ENCODE measurements around the gene OXCT2.

Gene OXCT2

DNA sequence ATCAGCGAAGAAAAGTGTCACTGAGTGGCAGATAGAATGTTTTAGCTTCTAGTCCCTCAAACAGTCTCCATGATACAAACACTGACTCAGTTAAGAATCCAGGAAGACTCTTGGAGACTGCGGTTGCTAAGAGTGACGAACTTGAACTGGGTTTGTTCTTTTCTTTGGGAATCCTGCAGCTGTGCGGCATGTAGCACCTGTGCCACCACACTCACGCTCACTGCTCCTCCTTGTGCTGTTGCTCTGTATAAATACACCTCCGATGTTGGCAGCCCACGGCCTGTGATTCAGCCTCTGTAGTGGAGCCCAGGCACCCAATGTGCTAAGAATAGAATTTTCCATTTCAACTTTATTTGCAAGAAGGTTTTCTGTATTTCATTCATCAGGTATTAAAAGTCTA is 38.0 kb downstream of the OXCT2 start:
- WGBS, 2 experiments, result 72 to 77% methylated on average over 7 of the region's 7 CpGs
- peaks cover 99% of the 10 kb centered on the region for H3K27me3 ChIP-seq (ENCODE audit: control insufficient read depth, insufficient read depth, low read length, poor library complexity, severe bottlenecking)

DNA sequence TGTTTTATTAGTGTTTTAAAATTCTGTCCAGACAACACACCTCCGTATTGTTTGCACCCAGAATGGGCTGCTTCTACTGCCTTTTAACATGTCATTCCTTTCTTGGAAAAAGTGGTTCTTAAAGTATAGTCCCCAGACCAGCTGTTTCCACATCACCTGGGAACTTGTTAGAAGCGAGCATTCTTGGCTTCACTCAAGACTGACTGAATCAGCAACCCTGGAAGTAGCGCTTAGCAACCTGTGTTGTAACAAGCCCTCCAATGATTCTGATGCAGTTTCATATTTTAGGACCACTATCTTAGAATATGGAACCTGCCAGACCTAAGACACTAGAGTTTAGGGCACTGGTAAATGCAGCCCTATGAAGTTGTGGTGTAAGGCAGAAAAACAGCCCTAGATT is 38.4 kb downstream of the OXCT2 start:
- Histone ChIP-seq H3K27ac (ENCODE audit: insufficient read depth, low read depth, low read length, poor library complexity, severe bottlenecking) (no peak overlapping the region), H3K4me1 (ENCODE audit: control insufficient read depth, insufficient read depth, low read length) (no peaks in the 10 kb centered on the region), H3K27me3 (ENCODE audit: control insufficient read depth, insufficient read depth, low read length, poor library complexity, severe bottlenecking) (peaks cover 100% of the 10 kb centered on the region), H3K9me3 (ENCODE audit: control insufficient read depth, low read length) (no peaks in the 10 kb centered on the region), H3K36me3 (ENCODE audit: control insufficient read depth, insufficient read depth, low read length) (no peaks in the 10 kb centered on the region), H3K4me3 (ENCODE audit: insufficient read depth, low read depth, low read length) (no peak overlapping the region)
- 71 to 73% methylated on average over 3 of the region's 3 CpGs for WGBS, 2 experiments

More for the DNA sequence above, 38.0 kb downstream of the OXCT2 start:
- no peaks in the 10 kb centered on the region for H3K9me3 ChIP-seq (ENCODE audit: control insufficient read depth, low read length)
- H3K36me3 ChIP-seq (ENCODE audit: control insufficient read depth, insufficient read depth, low read length), result no peaks in the 10 kb centered on the region
- H3K27ac ChIP-seq (ENCODE audit: insufficient read depth, low read depth, low read length, poor library complexity, severe bottlenecking), result no peak overlapping the region
- H3K4me1 ChIP-seq (ENCODE audit: control insufficient read depth, insufficient read depth, low read length), result no peaks in the 10 kb centered on the region
- no peak overlapping the region for H3K4me3 ChIP-seq (ENCODE audit: insufficient read depth, low read depth, low read length)

DNA sequence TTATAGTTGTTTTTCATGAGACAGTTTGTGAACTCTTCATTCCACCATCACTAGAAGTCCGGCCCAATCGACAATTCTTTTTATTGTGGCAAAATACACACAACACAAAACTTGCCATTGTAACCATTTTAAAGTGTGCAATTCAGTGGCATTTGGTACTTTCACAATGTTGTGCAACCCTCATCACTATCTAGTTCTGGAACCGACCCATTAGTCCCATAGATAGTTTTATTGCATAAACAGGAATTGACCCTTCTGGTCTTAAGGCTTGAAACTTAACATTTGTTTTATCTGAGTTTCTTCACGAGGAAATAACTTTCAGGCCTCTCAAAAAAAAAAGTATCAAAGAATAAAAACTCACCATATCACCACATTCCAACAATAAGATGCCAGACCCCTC is 41.3 kb downstream of the OXCT2 start:
- no peak overlapping the region for H3K27ac ChIP-seq (ENCODE audit: insufficient read depth, low read depth, low read length, poor library complexity, severe bottlenecking)
- peaks cover 100% of the 10 kb centered on the region for H3K27me3 ChIP-seq (ENCODE audit: control insufficient read depth, insufficient read depth, low read length, poor library complexity, severe bottlenecking)
- no peak overlapping the region for H3K4me3 ChIP-seq (ENCODE audit: insufficient read depth, low read depth, low read length)
- H3K36me3 ChIP-seq (ENCODE audit: control insufficient read depth, insufficient read depth, low read length), result no peaks in the 10 kb centered on the region
- no peaks in the 10 kb centered on the region for H3K9me3 ChIP-seq (ENCODE audit: control insufficient read depth, low read length)
- WGBS, 2 experiments, result 59 to 60% methylated on average over 3 of the region's 4 CpGs
- no peaks in the 10 kb centered on the region for H3K4me1 ChIP-seq (ENCODE audit: control insufficient read depth, insufficient read depth, low read length)

DNA sequence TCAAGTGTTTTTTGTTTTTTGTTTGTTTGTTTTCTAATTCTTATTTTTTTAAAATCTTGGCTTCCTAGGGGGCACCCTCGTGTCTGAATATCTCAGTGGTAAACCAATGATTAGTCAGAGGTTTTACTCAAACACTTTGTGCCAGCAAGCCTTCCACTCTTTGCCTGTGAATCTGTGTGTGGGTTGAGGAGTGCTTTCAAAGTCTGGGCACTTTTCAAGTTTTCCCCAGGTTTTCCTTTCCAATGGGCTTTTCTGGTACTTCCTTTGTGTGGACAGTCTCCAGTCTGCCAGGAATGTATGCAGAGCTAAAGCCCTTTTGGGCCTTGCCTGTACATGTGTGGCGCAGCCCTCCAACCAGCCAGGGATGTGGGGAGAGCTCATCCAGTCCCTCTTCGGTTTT is 42.1 kb downstream of the OXCT2 start:
- peaks cover 100% of the 10 kb centered on the region for H3K27me3 ChIP-seq (ENCODE audit: control insufficient read depth, insufficient read depth, low read length, poor library complexity, severe bottlenecking)
- 68 to 70% methylated on average over 3 of the region's 3 CpGs for WGBS, 2 experiments

DNA sequence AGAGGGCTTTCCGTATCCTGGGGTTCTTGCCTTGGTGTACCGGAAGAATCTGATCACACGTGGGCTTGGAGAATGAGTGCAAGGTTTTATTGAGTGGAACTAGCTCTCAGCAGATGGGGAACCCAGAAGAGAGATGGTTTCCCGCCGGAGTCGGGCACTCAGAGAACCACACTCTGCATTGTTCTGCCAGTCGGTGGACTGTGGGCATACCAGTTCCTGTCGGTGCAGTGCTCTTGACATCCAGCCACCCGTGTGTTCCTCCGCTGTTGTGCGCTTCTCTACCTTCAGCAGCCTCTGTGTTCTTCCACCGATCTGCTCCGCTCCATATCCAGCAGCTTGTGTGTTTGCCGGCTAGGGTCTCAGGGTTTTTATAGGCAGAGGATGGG is 43.2 kb downstream of the OXCT2 start:
- Histone ChIP-seq H3K27ac (ENCODE audit: insufficient read depth, low read depth, low read length, poor library complexity, severe bottlenecking) (no peak overlapping the region), H3K9me3 (ENCODE audit: control insufficient read depth, low read length) (no peaks in the 10 kb centered on the region), H3K27me3 (ENCODE audit: control insufficient read depth, insufficient read depth, low read length, poor library complexity, severe bottlenecking) (peaks cover 99% of the 10 kb centered on the region), H3K4me3 (ENCODE audit: insufficient read depth, low read depth, low read length) (no peak overlapping the region), H3K4me1 (ENCODE audit: control insufficient read depth, insufficient read depth, low read length) (no peaks in the 10 kb centered on the region), H3K36me3 (ENCODE audit: control insufficient read depth, insufficient read depth, low read length) (no peaks in the 10 kb centered on the region)
- 73 to 74% methylated on average over 14 of the region's 14 CpGs for WGBS, 2 experiments

More for the DNA sequence above, 42.1 kb downstream of the OXCT2 start:
- Histone ChIP-seq H3K9me3 (ENCODE audit: control insufficient read depth, low read length) (no peaks in the 10 kb centered on the region), H3K4me3 (ENCODE audit: insufficient read depth, low read depth, low read length) (no peak overlapping the region), H3K4me1 (ENCODE audit: control insufficient read depth, insufficient read depth, low read length) (no peaks in the 10 kb centered on the region), H3K36me3 (ENCODE audit: control insufficient read depth, insufficient read depth, low read length) (no peaks in the 10 kb centered on the region), H3K27ac (ENCODE audit: insufficient read depth, low read depth, low read length, poor library complexity, severe bottlenecking) (no peak overlapping the region)

DNA sequence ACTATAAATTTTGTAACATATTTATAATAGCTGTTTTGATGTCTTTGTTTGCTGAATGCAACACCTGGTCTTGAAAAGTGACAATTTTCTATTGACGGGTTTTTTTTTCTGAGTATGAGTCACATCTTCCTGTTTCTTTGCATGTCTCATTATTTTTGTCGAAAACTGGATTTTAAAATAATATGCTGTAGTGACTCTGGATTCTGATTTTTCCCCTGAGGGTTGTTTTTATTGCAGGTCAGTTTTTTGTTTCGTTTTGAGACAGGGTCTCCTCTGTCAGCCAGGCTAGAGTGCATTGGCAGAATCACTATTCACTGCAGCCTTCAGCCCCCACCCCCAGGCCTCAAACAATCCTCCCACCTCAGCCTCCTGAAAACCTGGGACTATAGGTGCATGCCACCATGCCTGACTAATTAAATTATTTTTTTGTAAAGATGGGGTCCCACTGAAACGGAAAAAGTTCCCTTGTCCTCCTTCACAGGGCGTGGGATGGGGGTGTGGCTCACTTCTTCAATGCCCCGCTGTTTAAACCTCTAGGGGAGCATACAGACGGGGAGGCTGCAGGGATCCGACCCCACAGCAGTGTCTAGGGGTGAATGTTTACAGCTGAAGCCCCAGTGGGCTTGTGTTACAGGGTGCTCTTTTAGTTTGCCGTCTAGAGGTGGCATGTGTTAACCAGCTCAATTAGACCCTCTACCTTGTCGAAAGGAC is 43.8 kb downstream of the OXCT2 start:
- peaks cover 99% of the 10 kb centered on the region for H3K27me3 ChIP-seq (ENCODE audit: control insufficient read depth, insufficient read depth, low read length, poor library complexity, severe bottlenecking)
- 44 to 50% methylated on average over 10 of the region's 10 CpGs for WGBS, 2 experiments

DNA sequence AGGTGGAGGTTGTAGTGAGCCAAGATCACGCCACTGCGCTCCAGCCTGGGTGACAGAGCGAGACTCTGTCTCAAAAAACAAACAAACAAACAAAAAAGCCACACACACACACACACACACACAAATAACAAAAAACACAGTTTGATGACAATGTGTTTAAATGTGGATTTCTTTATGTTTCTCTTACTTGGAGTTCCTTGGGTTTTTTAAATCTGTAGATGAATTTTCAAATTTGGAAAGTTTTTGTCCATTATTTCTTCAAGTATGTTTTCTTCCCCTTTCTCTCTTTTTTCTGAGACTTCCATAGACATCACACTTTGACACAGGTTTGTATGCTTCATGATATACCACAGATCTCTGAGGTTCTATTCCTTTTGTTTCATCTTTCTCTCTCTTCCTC is 44.5 kb downstream of the OXCT2 start:
- Histone ChIP-seq H3K27ac (ENCODE audit: insufficient read depth, low read depth, low read length, poor library complexity, severe bottlenecking) (no peak overlapping the region), H3K4me1 (ENCODE audit: control insufficient read depth, insufficient read depth, low read length) (no peaks in the 10 kb centered on the region), H3K4me3 (ENCODE audit: insufficient read depth, low read depth, low read length) (no peak overlapping the region), H3K27me3 (ENCODE audit: control insufficient read depth, insufficient read depth, low read length, poor library complexity, severe bottlenecking) (peaks cover 99% of the 10 kb centered on the region), H3K36me3 (ENCODE audit: control insufficient read depth, insufficient read depth, low read length) (no peaks in the 10 kb centered on the region), H3K9me3 (ENCODE audit: control insufficient read depth, low read length) (no peaks in the 10 kb centered on the region)
- WGBS, 2 experiments, result 60 to 80% methylated on average over 1 of the region's 3 CpGs

More for the DNA sequence above, 43.8 kb downstream of the OXCT2 start:
- no peaks in the 10 kb centered on the region for H3K36me3 ChIP-seq (ENCODE audit: control insufficient read depth, insufficient read depth, low read length)
- no peak overlapping the region for H3K4me3 ChIP-seq (ENCODE audit: insufficient read depth, low read depth, low read length)
- no peaks in the 10 kb centered on the region for H3K4me1 ChIP-seq (ENCODE audit: control insufficient read depth, insufficient read depth, low read length)
- no peak overlapping the region for H3K27ac ChIP-seq (ENCODE audit: insufficient read depth, low read depth, low read length, poor library complexity, severe bottlenecking)
- no peaks in the 10 kb centered on the region for H3K9me3 ChIP-seq (ENCODE audit: control insufficient read depth, low read length)

DNA sequence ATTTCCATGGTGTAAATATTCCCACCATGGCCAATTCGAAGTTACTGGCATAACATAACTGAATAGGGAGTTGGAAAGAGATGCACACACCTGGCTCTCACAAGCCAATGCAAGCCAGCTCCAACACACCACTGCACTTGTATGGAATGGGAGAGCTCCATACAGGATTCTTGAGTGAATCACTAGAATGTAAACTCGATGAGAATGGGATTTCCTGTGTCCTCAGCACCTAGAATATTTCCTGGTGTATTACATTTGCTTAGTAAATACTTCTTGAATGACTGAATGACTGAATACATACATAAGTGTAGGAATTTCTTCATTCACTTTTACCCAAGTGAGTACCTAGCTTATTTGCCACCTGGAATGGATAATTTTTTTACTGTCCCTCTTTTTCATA is 48.7 kb downstream of the OXCT2 start:
- WGBS, 2 experiments, result 18 to 21% methylated on average over 2 of the region's 2 CpGs
- H3K27ac ChIP-seq (ENCODE audit: insufficient read depth, low read depth, low read length, poor library complexity, severe bottlenecking), result no peak overlapping the region
- H3K4me1 ChIP-seq (ENCODE audit: control insufficient read depth, insufficient read depth, low read length), result no peaks in the 10 kb centered on the region
- H3K36me3 ChIP-seq (ENCODE audit: control insufficient read depth, insufficient read depth, low read length), result no peaks in the 10 kb centered on the region
- H3K9me3 ChIP-seq (ENCODE audit: control insufficient read depth, low read length), result no peaks in the 10 kb centered on the region
- H3K4me3 ChIP-seq (ENCODE audit: insufficient read depth, low read depth, low read length), result no peak overlapping the region
- peaks cover 89% of the 10 kb centered on the region for H3K27me3 ChIP-seq (ENCODE audit: control insufficient read depth, insufficient read depth, low read length, poor library complexity, severe bottlenecking)

DNA sequence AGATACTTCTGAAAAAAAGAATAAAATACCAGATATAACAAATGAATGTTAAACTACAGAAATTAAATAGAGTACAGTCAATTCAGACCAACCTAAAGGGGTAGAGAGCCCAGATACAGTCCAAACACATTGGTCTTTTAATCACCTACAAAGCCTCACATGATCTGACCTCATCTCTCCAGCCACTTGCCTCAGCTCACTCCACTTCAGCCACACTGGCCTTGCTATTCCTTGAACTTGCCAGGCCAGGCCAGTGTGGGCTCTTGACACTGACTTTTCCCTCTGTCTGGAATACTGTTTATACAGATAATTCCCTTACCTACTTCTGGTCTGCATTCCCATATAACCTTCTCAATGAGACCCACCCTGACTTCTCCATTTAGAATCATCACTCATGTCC is 49.5 kb downstream of the OXCT2 start:
- Histone ChIP-seq H3K4me3 (ENCODE audit: insufficient read depth, low read depth, low read length) (no peak overlapping the region), H3K27me3 (ENCODE audit: control insufficient read depth, insufficient read depth, low read length, poor library complexity, severe bottlenecking) (peaks cover 89% of the 10 kb centered on the region), H3K4me1 (ENCODE audit: control insufficient read depth, insufficient read depth, low read length) (no peaks in the 10 kb centered on the region), H3K36me3 (ENCODE audit: control insufficient read depth, insufficient read depth, low read length) (no peaks in the 10 kb centered on the region), H3K9me3 (ENCODE audit: control insufficient read depth, low read length) (no peaks in the 10 kb centered on the region), H3K27ac (ENCODE audit: insufficient read depth, low read depth, low read length, poor library complexity, severe bottlenecking) (no peak overlapping the region)

DNA sequence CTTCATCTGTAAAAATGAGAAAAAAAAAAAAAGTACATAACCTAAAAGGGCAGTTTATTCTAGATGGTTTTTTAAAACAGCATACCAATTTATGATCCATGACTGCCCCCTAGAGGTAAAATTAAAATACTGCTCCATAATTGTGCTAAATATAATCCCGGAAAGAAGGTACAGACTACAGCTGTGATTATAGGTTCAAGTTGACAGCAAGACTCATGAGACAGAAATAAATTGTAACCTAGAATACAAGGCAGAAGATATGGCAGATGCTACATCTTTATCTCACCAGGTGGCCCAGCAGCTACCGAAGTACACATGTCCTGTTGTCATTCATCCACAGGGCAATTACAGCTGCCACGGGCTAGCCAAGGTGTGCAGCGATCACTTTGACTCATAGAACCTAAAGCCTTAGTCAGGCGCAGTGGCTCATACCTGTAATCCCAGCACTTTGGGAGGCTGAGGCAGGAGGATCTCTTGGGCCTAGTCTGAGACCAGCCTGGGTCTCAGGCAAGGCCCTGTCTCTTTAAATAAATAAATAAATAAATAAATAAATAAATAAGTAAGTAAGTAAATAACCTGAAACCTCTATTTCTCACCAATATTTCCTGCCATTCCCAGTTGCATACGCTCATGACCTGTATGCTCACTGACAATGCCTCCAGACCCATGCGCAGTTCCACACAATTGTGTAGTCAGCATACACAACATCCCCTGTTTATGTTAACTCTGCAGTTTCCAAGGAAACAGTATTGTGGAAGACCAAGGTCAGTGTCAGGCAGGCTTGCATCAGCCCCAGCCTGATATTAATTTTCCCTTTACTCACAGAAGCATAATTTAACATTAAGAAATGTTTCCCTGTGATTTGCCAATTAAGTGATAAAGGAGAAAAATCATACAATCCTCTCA is 50.8 kb downstream of the OXCT2 start:
- H3K27me3 ChIP-seq (ENCODE audit: control insufficient read depth, insufficient read depth, low read length, poor library complexity, severe bottlenecking), result peaks cover 89% of the 10 kb centered on the region

More for the DNA sequence above, 50.8 kb downstream of the OXCT2 start:
- H3K36me3 ChIP-seq (ENCODE audit: control insufficient read depth, insufficient read depth, low read length), result no peaks in the 10 kb centered on the region
- WGBS, 2 experiments, result 45 to 49% methylated on average over 7 of the region's 7 CpGs
- H3K4me1 ChIP-seq (ENCODE audit: control insufficient read depth, insufficient read depth, low read length), result no peaks in the 10 kb centered on the region
- H3K27ac ChIP-seq (ENCODE audit: insufficient read depth, low read depth, low read length, poor library complexity, severe bottlenecking), result no peak overlapping the region
- no peaks in the 10 kb centered on the region for H3K9me3 ChIP-seq (ENCODE audit: control insufficient read depth, low read length)
- no peak overlapping the region for H3K4me3 ChIP-seq (ENCODE audit: insufficient read depth, low read depth, low read length)

Data from ectodermal cell (in vitro differentiated cells).